Breast epithelium (tissue), 3 donors: Measurements from ENCODE around the gene RNF7.

Source experiments
- POLR2A ChIP-seq: fragments of 450-650 bp; IDR thresholded peaks from one replicate; pipeline ENCODE4 v1.6.1; 2016; ENCODE audit warnings: antibody characterized with exemption, mild to moderate bottlenecking, moderate library complexity
- POLR2AphosphoS5 ChIP-seq, 3 donors: sonication (generic); formaldehyde crosslinking; IDR thresholded peaks; one replicate each; pipeline ENCODE4 v1.6.1; 2017; ENCODE audit warnings: antibody characterized with exemption in 3 of 3
- TF ChIP-seq, protein P1 (sequence below), 3 donors: fragments of 450-650 bp; IDR thresholded peaks; one replicate each; pipeline ENCODE4 v1.5.1; 2016 to 2017; ENCODE audit warnings: antibody characterized with exemption in 3 of 3, mild to moderate bottlenecking in 3 of 3, moderate library complexity in 3 of 3

- TF ChIP-seq POLR2A (no peak), POLR2AphosphoS5 (IDR thresholded peaks at IDR 0.05) (no peak)
- TF ChIP-seq, protein P1, sequence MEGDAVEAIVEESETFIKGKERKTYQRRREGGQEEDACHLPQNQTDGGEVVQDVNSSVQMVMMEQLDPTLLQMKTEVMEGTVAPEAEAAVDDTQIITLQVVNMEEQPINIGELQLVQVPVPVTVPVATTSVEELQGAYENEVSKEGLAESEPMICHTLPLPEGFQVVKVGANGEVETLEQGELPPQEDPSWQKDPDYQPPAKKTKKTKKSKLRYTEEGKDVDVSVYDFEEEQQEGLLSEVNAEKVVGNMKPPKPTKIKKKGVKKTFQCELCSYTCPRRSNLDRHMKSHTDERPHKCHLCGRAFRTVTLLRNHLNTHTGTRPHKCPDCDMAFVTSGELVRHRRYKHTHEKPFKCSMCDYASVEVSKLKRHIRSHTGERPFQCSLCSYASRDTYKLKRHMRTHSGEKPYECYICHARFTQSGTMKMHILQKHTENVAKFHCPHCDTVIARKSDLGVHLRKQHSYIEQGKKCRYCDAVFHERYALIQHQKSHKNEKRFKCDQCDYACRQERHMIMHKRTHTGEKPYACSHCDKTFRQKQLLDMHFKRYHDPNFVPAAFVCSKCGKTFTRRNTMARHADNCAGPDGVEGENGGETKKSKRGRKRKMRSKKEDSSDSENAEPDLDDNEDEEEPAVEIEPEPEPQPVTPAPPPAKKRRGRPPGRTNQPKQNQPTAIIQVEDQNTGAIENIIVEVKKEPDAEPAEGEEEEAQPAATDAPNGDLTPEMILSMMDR (IDR thresholded peaks at IDR 0.05), result no peak
These were observed 9.7 kb upstream of the RNF7 start for GRCh38 chr3:141728355-141728892.
